ENCODE data around the gene THAP9. TPM values are rescaled to one million over a fixed set of nuclear protein-coding genes. Genes with fewer than 3 reads are reported as not detected.
A peak's percentile ranks its signal among the peaks of the same experiment; 100 is the strongest.
"Not testable (repeated sequence)": the region's sequence is repeated elsewhere in the genome, so short reads cannot be mapped to it uniquely, and the experiment has no call there.

THAP9 gene, protein sequence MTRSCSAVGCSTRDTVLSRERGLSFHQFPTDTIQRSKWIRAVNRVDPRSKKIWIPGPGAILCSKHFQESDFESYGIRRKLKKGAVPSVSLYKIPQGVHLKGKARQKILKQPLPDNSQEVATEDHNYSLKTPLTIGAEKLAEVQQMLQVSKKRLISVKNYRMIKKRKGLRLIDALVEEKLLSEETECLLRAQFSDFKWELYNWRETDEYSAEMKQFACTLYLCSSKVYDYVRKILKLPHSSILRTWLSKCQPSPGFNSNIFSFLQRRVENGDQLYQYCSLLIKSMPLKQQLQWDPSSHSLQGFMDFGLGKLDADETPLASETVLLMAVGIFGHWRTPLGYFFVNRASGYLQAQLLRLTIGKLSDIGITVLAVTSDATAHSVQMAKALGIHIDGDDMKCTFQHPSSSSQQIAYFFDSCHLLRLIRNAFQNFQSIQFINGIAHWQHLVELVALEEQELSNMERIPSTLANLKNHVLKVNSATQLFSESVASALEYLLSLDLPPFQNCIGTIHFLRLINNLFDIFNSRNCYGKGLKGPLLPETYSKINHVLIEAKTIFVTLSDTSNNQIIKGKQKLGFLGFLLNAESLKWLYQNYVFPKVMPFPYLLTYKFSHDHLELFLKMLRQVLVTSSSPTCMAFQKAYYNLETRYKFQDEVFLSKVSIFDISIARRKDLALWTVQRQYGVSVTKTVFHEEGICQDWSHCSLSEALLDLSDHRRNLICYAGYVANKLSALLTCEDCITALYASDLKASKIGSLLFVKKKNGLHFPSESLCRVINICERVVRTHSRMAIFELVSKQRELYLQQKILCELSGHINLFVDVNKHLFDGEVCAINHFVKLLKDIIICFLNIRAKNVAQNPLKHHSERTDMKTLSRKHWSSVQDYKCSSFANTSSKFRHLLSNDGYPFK
- total RNA-seq (10 to 100 TPM; 12.6 to 20.0 TPM), polyA plus RNA-seq (ENCODE audit: insufficient read length in 2 of 2) (1 to 10 TPM; 6.9 to 8.3 TPM)
- long read RNA-seq, donor 1, partial matches to known transcripts, result 12 of 12 reads
- long read RNA-seq, donor 1, other reads (novel, unspliced or antisense), result 0 of 12 reads
- long read RNA-seq, donor 2, result 0 reads
- long read RNA-seq, donor 3, result 0 reads
- long read RNA-seq, donor 4, partial matches to known transcripts, result 0 of 2 reads
- long read RNA-seq, donor 4, other reads (novel, unspliced or antisense), result 0 of 2 reads

DNA sequence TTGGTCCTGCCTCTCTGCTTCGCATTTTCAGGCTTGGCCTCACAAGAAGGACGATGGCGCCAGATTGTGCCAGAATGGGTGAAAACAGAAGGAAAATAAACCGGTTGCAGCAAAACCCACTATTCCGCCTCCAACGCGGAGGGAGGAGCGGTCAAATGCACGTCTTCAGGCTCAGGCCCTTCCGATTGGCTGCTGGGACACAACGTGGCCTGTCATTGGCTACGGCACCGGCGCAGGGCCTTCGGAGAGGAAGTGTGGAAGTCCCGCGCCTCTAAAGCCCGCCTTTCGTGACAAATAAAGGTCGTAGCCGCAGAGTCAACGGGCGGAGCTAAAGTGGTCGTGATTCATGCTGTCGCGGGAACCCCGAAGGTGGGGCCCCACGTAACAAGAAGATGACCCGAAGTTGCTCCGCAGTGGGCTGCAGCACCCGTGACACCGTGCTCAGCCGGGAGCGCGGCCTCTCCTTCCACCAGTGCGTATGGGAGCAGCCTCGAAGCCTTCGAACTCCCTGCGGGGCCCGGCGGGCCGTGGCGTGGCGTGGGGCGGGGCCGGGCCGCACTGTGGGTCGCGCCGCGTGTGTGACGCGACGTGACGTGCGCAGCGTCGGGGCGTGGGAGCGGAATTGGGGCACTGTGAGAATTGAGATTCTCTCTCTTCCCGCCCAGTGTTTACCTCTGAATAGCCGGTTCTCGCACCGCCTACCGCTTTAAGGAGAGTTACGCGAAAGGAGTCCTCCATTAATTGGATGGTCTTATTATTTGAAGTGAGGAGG, at the start of gene THAP9:
Gene THAP9 (plus strand): TSS at position 325 of the 772 bp plus-strand sequence. CDS start 68 bp downstream, at position 393.
- Histone ChIP-seq H3K27me3 (ENCODE audit: control insufficient read depth, insufficient read depth, low read length) (no peaks in the 10 kb centered on the region), H3K4me3 (ENCODE audit: low read depth, low read length) (peak within 1 kb of the TSS; percentile 98), H3K27ac (ENCODE audit: low read depth, low read length) (peak within 1 kb of the TSS; percentile 98), H3K9me3 (ENCODE audit: control insufficient read depth, insufficient read depth, low read length) (no peaks in the 10 kb centered on the region), H3K36me3 (ENCODE audit: control insufficient read depth, insufficient read depth, low read length) (no peaks in the 10 kb centered on the region), H3K4me1 (ENCODE audit: control insufficient read depth, insufficient read depth, low read length) (peaks cover 4% of the 10 kb centered on the region)
- peak; percentile 97 to 100 (median 98) for DNase-seq (ENCODE audit: low read depth in 4 of 6, low spot score in 6 of 6)
- WGBS (ENCODE audit: insufficient coverage), result under 1% methylated on average over 66 of the region's 67 CpGs

DNA sequence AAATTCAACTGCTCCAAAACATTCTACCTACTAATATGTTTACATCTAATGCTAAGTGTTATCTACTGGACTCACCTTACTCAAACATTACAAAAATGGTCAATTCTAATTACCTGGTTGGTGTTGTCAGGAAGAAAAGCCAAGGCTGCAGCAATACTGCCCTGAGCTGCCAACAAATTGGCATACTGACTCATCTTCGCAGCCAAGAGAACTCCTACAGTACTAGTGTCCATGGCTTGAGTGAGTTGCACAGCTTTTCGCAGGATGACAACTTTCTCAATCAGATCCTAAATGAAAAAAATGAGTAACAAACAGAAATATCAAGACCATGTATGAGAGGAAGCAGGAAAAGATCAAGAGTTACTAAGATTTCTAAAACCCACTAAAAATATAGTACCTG, 49.2 kb upstream of the THAP9 start:
- WGBS (ENCODE audit: insufficient coverage), result no CpG with 5 or more reads among the region's 2 CpGs
- Histone ChIP-seq H3K27ac (ENCODE audit: low read depth, low read length) (no peak overlapping the region), H3K4me3 (ENCODE audit: low read depth, low read length) (no peak overlapping the region), H3K9me3 (ENCODE audit: control insufficient read depth, insufficient read depth, low read length) (no peaks in the 10 kb centered on the region), H3K4me1 (ENCODE audit: control insufficient read depth, insufficient read depth, low read length) (no peaks in the 10 kb centered on the region), H3K27me3 (ENCODE audit: control insufficient read depth, insufficient read depth, low read length) (no peaks in the 10 kb centered on the region), H3K36me3 (ENCODE audit: control insufficient read depth, insufficient read depth, low read length) (peaks cover 22% of the 10 kb centered on the region)
- no peak for DNase-seq (ENCODE audit: low read depth in 4 of 6, low spot score in 6 of 6)

DNA sequence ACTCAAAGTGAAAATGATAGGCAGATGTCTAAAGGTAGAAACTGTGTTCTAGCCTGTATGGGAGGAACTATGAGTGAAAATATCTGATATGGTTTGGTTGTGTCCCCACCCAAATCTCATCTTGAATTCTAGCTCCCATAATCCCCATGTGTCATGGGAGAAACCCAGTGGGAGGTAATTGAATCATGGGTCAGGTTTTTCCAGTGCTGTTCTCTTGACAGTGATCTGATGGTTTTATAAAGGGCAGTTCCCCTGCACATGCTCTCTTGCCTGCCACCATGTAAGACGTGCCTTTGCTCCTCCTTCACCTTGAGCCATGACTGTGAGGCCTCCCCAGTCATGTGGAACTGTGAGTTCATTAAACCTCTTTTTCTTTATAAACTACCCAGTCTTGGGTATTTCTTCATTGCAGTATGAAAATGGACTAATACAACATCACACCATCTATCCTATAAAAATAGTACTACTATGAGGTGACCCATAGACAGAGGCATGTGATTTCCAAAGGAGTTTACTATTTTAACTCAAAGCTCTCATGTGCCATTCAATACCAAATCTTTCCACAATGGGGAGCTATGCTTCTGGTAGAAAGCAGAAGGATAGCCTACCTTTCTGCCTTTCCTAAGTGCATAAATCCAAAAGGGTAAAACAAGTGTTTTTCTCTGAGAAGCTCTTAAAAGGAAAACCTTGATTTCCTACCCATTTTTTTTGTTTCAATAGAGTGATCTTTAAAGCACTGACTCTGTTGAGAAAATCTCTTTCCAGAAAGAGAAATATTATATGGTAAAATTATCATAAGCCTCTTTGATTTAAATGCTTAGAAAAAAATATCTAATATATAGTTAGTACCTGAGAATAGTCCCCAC, 48.4 kb upstream of the THAP9 start:
- Histone ChIP-seq H3K9me3 (ENCODE audit: control insufficient read depth, insufficient read depth, low read length) (no peaks in the 10 kb centered on the region), H3K27me3 (ENCODE audit: control insufficient read depth, insufficient read depth, low read length) (no peaks in the 10 kb centered on the region), H3K4me3 (ENCODE audit: low read depth, low read length) (no peak overlapping the region), H3K27ac (ENCODE audit: low read depth, low read length) (no peak overlapping the region), H3K4me1 (ENCODE audit: control insufficient read depth, insufficient read depth, low read length) (no peaks in the 10 kb centered on the region), H3K36me3 (ENCODE audit: control insufficient read depth, insufficient read depth, low read length) (peaks cover 20% of the 10 kb centered on the region)
- WGBS (ENCODE audit: insufficient coverage), result 100% methylated on average over 1 of the region's 1 CpG
- peak in 2 of 6 donors; percentile 25 to 39 for DNase-seq (ENCODE audit: low read depth in 4 of 6, low spot score in 6 of 6)

DNA sequence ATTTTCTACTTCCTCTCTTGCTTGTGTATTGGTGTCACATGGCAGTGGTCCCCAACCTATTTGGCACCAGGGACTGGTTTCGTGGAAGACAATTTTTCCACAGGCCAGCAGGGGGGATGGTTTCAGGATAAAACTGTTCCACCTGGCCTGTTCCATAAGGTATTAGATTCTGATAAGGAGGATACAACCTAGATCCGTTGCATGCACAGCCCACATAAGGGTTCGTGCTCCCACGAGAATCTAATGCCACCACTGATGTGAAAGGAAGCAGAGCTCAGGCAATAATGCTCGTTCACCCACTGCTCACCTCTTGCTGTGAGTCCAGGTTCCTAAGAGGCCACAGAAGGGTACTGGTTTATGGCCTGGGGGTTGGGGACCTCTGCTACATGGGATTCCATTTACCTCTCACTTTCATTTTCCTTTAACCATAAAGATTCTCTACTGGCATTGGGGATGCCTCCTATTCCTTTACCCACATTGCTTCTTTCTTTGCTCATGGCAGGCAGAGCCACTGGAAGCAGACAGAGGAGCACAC, 47.7 kb upstream of the THAP9 start:
- Histone ChIP-seq H3K9me3 (ENCODE audit: control insufficient read depth, insufficient read depth, low read length) (no peaks in the 10 kb centered on the region), H3K4me1 (ENCODE audit: control insufficient read depth, insufficient read depth, low read length) (no peaks in the 10 kb centered on the region), H3K4me3 (ENCODE audit: low read depth, low read length) (no peak overlapping the region), H3K36me3 (ENCODE audit: control insufficient read depth, insufficient read depth, low read length) (peaks cover 20% of the 10 kb centered on the region), H3K27me3 (ENCODE audit: control insufficient read depth, insufficient read depth, low read length) (no peaks in the 10 kb centered on the region), H3K27ac (ENCODE audit: low read depth, low read length) (no peak overlapping the region)
- no peak for DNase-seq (ENCODE audit: low read depth in 4 of 6, low spot score in 6 of 6)
- 75% methylated on average over 1 of the region's 5 CpGs for WGBS (ENCODE audit: insufficient coverage)

DNA sequence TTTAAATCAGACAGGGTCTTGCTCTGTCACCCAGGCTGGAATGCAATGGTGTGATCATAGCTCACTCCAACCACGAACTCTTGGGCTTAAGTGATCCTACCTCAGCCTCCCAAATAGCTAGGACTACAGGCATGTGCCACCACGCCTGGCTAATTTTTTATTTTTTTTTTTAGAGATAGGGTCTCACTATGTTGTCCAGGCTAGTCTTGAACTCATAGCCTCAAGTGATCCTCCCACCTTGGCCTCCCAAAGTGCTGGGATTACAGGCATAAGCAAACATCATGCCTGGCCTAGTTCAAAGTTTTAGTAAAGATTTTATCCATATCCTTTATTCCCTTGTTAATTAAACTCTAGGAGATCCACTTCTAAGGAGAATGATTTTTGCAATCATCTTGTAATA, 40.0 kb upstream of the THAP9 start:
- H3K9me3 ChIP-seq (ENCODE audit: control insufficient read depth, insufficient read depth, low read length); H3K27ac ChIP-seq (ENCODE audit: low read depth, low read length); H3K27me3 ChIP-seq (ENCODE audit: control insufficient read depth, insufficient read depth, low read length); H3K4me3 ChIP-seq (ENCODE audit: low read depth, low read length); DNase-seq (ENCODE audit: low read depth in 4 of 6, low spot score in 6 of 6); H3K4me1 ChIP-seq (ENCODE audit: control insufficient read depth, insufficient read depth, low read length): not testable (repeated sequence)
- WGBS (ENCODE audit: insufficient coverage), result no CpG with 5 or more reads among the region's 2 CpGs
- peaks cover 29% of the 10 kb centered on the region for H3K36me3 ChIP-seq (ENCODE audit: control insufficient read depth, insufficient read depth, low read length)

DNA sequence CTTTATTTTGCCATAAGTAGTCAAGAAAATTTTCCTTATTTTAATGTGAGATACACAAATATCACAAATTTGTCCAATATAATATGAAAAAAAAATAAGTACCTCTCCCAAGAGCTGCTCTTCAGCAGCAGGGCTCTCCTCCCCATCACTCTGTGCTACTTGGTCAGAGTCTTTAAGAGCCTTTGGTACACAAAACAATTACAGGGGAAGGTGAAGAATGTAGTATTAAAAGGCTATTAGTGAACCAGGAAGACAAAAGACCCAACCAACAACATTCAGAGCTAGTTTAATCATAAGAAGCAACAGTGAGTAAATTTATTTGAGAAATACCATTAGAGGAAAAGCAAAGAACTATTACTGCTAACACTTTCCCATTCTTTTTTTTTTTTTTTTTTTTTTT, 39.0 kb upstream of the THAP9 start:
- no peaks in the 10 kb centered on the region for H3K9me3 ChIP-seq (ENCODE audit: control insufficient read depth, insufficient read depth, low read length)
- no peak overlapping the region for H3K4me3 ChIP-seq (ENCODE audit: low read depth, low read length)
- no peak for DNase-seq (ENCODE audit: low read depth in 4 of 6, low spot score in 6 of 6)
- no peaks in the 10 kb centered on the region for H3K4me1 ChIP-seq (ENCODE audit: control insufficient read depth, insufficient read depth, low read length)
- no peak overlapping the region for H3K27ac ChIP-seq (ENCODE audit: low read depth, low read length)
- no peaks in the 10 kb centered on the region for H3K27me3 ChIP-seq (ENCODE audit: control insufficient read depth, insufficient read depth, low read length)
- H3K36me3 ChIP-seq (ENCODE audit: control insufficient read depth, insufficient read depth, low read length), result peaks cover 29% of the 10 kb centered on the region

DNA sequence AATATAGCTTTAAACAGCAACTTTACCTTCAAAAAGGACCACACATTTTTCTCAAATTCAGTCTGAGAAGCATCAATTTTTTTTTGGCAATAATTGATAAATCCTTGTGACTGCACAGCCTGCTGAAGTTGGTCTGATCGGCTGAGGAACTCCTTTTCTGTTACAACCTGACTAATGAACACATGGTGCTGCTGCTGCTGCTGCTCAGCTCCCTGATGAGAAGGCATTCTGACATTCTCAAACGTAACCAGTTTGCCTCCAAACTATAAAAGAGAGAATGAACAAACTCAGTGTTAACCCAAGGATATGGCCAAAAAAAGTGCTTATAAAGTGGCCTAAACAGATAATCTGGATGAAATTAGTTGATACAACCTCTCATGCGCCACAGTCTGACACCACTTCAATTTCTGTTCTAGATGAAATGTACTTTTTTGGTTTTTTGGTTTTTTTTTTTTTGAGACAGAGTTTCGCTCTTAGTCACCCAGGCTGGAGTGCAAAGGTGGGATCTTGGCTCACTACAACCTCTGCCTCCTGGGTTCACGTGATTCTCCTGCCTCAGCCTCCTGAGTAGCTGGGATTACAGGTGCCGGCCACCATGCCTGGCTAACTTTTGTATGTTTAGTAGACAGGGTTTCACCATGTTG, 36.1 kb upstream of the THAP9 start:
- WGBS (ENCODE audit: insufficient coverage), result 68% methylated on average over 2 of the region's 6 CpGs
- H3K4me3 ChIP-seq (ENCODE audit: low read depth, low read length), result no peak overlapping the region
- DNase-seq (ENCODE audit: low read depth in 4 of 6, low spot score in 6 of 6), result no peak
- H3K36me3 ChIP-seq (ENCODE audit: control insufficient read depth, insufficient read depth, low read length), result peaks cover 45% of the 10 kb centered on the region
- no peaks in the 10 kb centered on the region for H3K4me1 ChIP-seq (ENCODE audit: control insufficient read depth, insufficient read depth, low read length)
- H3K27me3 ChIP-seq (ENCODE audit: control insufficient read depth, insufficient read depth, low read length), result no peaks in the 10 kb centered on the region
- H3K9me3 ChIP-seq (ENCODE audit: control insufficient read depth, insufficient read depth, low read length), result no peaks in the 10 kb centered on the region
- H3K27ac ChIP-seq (ENCODE audit: low read depth, low read length), result no peak overlapping the region

DNA sequence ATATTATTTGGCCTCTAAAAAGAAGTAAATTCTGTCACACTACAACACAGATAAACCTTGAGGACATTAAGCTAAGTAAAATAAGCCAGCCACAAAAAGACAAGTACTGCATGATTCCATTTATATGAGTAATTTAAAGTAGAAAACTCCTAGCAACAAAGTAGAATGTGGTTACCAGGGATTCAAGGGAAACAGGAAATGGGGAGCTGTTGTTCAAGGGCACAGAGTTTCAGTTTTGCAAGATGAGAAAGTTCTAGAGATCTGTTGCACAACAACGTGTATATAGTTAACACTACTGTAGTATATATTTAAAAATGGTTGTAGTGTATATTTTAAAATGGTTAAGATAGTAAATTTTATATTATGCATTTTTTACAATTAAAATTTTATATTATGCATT, 34.9 kb upstream of the THAP9 start:
- no peaks in the 10 kb centered on the region for H3K4me1 ChIP-seq (ENCODE audit: control insufficient read depth, insufficient read depth, low read length)
- WGBS (ENCODE audit: insufficient coverage), result no CpG with 5 or more reads among the region's 1 CpG
- DNase-seq (ENCODE audit: low read depth in 4 of 6, low spot score in 6 of 6), result no peak
- no peaks in the 10 kb centered on the region for H3K9me3 ChIP-seq (ENCODE audit: control insufficient read depth, insufficient read depth, low read length)
- H3K27ac ChIP-seq (ENCODE audit: low read depth, low read length), result no peak overlapping the region
- H3K4me3 ChIP-seq (ENCODE audit: low read depth, low read length), result no peak overlapping the region
- H3K36me3 ChIP-seq (ENCODE audit: control insufficient read depth, insufficient read depth, low read length), result peaks cover 43% of the 10 kb centered on the region
- no peaks in the 10 kb centered on the region for H3K27me3 ChIP-seq (ENCODE audit: control insufficient read depth, insufficient read depth, low read length)
